Neural progenitor cell (in vitro differentiated cells): ENCODE data around the gene RTN4.

Experiments used
- EZH2 ChIP-seq: fragments of 200-600 bp; sonication (generic); IDR thresholded peaks from 2 replicates; pipeline ENCODE4 v1.6.1; 2017; ENCODE audit warnings: antibody characterized with exemption, mild to moderate bottlenecking, moderate library complexity
- EZH2phosphoT487 ChIP-seq: fragments of 200-600 bp; sonication (generic); IDR thresholded peaks from 2 replicates; pipeline ENCODE4 v1.6.1; 2017; ENCODE audit warnings: antibody characterized with exemption

GRCh38 chr2:55017428-55017827 lies 32.8 kb downstream of the RTN4 start:
- TF ChIP-seq EZH2 (no peak), EZH2phosphoT487 (no peak)
